ENCODE data around the gene NPC1.

NPC1 gene

DNA sequence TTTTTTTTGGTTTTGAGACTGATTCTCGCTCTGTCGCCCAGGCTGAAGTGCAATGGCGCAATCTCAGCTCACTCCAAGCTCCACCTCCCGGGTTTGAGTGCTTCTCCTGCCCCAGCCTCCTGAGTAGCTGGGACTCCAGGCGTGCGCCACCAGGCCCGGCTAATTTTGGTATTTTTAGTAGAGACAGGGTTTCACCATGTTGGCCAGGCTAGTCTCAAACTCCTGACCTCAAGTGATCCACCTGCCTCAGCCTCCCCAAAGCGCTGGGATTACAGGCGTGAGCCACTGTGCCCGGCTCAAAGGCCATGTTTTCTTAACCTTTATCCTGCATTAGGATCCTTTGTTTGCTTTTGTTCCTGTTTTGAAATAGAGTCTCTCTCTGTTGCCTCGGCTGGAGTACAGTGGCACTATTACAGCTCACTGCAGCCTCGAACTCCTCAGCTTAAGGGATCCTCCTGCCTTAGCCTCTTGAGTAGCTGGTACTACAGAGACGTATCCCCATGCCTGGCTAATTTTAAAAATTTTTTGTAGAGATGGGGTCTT lies 41.0 kb downstream of the NPC1 start:
- DNase-seq: no peak

DNA sequence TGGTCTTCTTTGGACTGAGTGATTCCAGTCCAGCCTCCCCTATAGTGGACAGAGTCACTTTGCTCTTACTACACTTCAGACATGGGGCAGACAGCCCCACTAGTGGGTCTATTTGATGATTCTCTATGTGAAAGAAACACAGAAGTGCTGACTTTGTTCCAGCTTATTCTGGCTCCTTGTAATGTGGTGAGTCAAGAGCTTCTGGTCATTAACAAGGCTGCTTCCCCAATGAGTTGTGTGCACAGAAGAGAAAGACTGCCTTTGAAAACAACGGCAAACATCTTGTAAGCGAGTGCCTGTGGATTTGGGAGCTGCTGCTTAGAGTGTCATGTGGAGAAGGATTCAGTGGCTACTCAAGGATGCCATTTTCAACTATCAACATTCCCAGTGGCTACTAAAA lies 43.8 kb downstream of the NPC1 start:
- DNase-seq: no peak

DNA sequence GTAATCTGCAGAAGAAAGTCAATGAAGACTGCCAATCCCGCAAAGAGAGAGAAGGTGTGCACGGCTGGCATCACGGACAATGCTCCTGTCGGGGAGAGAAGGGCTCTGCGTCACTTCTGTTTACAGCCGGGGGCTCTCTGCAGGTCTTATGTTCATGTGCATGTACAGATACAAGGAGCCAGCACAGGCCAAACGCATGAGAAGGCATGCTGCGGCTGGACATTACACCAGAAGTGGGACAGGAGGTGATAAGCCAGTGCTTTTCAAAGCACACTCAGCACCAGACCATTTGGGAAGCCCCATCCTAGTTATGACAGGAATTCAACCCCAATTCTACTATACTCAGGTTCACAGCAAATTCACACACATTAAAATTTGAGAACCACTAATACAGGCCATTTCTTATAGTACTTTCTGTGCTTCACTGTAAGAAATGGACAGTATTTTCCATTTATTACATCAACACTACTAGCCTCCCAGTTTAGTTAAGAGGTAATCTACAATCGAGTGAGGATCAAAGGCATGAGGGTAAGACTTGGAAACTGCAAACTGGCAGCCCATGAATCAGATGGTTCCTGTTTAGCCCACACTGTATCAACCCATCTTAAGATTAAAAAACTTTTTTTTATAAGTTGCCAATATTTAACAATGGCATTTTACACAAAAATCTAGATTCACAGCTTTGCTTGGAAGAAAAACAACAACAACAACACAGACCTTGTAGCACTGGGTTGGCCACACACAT lies 44.8 kb downstream of the NPC1 start:
- DNase-seq: no peak

DNA sequence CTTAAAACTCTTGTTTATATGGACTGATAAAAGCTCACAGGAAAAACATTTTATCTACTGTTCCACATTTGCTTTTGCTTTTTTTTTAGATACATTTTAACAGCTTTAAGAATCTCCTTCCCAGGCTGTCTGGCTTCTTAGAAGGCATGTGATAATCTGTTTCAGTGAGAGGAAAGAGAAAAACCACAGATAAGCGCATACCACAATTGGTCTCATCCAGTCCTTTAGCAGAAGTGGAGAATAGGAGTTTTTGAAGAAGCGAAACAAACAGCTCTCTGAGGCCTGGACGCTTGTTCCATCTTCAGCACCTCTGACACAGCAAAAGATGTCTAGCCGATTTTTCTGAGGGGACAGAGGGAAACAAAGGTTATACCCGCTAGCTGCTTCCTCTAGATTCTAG lies 45.4 kb downstream of the NPC1 start:
- DNase-seq: no peak

DNA sequence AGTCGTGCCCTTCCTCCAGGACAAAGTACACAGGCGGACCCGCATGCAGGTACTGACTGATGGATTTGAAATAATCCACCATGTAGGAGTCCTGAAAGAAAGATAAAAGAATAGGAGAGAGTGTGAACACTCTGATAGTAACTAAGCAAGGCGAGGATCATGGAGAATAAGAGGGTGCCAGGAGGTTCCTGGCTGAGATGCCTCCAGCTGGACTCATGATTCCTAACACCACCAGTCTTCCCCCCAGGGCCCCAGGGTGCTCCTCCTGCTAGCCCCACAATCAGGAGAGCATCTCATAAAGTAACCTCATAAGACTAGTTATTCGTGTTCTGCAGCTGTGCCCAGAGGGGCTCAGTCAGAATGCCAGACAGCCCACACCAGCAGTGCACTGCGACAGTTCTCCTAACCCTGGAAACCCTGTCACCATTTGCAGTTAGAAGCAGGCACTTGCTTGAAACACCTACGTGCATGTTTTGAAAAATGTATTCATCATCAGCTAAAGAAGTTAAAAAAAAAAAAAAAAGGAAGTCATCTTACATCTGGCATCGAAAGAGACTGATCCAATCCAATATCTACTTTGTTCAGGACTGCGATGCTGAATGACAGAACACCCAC lies 46.3 kb downstream of the NPC1 start:
- DNase-seq: no peak

DNA sequence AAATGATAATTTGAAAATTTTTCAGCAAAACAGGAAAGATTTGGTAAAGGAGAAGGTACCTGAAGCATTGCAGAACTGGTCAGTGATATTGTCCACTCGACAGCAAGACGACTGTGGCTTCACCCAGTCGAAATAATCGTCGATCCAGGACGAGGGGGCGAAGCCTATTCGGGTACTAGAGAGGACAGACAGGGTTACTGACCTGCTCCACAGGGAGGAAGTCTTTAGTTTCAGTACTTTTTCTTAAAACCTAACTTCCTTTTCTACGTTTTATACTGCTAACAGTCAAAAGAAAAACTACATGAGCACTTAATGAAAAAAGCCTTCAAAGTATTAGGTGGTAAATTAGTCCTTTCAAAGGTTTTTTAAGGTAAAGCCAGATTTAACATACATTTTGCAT lies 47.0 kb downstream of the NPC1 start:
- DNase-seq: no peak

DNA sequence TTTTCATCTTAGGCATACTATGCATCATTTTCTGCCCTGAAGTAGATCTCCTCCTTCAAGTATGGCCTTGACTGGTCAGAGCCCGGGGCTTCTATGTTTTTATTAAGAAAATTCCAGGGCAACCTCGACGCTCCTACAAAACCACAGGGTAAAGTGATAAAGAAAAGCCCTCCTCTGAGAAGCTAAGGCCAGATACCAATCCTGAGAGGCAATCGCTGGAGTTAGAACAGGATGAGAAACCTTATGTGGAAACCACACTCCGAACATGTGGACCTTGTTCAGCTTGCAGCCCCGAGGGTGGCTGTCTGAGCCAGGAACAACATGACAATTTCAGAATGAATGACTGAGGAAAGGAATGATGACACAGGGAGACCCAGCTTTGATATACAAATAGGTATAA lies 47.4 kb downstream of the NPC1 start:
- no peak for DNase-seq

DNA sequence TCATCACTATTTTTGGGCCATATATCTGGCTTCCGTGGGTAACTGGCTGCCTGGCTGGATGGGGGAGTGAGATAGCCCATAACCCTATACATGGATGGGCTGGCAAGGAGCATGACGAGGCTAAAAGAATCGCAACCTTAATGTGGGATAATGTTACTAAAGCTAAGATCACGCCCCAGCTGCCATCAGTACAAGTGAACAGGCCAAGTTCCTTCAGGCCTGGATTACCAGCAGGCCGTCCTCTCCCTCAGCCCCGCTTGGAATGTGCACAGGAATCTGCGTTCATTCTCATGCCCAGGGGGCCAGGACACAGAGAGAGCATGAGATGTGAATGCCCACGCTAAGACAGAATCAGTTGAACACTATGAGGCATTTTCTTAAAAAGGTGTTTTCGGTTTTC lies 48.3 kb downstream of the NPC1 start:
- no peak for DNase-seq

DNA sequence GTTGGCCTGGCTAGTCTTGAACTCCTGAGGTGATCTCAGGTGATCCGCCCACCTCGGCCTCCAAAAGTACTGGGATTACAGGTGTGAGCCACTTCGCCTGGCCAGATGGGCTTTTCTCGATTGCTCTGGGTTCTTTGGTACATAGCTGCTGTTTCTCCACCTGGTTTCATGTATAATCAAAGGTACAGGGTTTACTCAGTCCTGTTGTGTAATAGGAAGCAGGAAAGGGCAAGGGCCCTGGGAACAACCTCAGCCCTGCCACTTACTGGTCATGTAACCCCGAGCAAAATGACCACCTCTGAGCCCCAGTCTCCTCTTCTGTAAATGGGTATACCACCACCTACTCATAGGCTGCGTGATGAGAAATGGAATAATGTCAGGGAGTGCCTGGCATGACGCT lies 49.0 kb downstream of the NPC1 start:
- DNase-seq: no peak

DNA sequence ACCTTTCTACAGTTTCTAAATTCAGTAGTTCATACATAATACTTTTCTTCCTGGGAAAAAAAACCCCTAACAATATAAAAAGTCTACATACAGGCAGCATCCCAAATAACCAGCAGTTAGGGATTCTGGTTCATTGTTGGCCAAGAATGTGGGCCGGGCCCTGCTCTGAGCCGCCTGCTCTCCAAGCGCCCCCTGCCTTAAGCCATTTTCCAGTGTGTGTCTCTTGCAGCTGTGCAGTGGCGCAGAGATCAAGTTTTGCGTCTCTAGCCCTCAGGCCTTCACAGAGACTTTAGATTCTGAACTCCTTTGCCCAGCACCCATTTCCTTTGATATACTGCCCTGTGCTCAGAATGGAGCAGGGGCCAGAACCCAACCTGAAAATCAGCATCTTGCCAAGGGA lies 50.1 kb downstream of the NPC1 start:
- DNase-seq: peak; percentile 46

DNA sequence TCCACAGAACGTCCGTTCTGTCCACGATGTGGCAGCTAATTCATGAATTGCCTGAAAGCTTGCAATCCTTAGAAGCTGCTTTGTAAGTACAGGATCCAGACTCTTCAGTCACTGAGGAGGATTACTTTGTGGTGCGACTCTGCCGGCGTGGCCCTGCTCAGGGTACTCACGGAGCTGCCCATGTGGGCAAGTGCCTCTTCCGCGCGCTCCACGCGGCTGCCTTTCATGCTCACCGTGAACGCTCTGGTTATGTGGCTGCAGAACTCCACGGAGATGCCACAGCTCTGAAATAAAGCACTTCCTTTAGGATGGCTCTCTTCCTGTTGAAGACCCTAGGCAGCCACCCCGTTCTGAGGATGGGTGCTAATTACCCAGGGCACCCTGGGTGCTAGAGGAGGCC lies 52.0 kb downstream of the NPC1 start:
- DNase-seq: no peak

DNA sequence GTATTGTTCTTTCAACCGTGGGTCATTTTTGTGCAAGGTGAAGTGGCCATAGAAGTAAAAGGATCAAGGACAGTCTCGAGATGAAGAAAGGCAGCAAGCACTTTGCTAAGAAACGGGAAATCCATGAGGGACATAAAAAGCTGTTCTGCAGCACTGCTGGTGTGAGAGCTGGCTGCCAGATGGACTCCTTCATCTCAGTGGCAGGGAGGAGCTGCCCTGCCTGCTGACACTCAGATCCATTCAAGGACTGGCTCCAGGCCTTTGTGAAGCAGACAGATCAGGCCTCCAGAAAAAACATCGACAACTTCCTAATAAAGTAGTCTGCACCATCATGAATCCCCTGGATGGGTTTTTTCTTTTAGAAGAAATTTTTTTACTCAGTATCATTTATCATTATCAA lies 53.5 kb downstream of the NPC1 start:
- no peak for DNase-seq

DNA sequence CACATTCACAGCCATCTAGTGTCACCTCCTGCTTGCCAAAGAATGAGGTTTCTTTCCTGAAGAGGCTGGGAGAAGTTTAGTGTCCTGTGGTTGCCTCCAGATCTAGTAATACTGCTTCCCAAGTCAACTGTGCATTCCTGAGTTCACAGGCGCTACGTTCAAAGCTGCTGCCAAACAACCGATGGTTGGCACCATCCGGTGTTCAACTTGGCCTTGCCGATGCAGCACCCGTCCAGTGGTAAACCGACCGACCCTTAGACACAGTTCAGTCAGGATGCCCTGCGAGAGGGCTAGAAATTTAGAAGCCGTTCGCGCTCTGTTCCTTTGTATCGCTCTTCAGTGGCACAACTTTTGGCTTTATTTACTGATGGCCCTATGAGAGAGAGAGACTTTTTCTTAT lies 54.4 kb downstream of the NPC1 start:
- no peak for DNase-seq

DNA sequence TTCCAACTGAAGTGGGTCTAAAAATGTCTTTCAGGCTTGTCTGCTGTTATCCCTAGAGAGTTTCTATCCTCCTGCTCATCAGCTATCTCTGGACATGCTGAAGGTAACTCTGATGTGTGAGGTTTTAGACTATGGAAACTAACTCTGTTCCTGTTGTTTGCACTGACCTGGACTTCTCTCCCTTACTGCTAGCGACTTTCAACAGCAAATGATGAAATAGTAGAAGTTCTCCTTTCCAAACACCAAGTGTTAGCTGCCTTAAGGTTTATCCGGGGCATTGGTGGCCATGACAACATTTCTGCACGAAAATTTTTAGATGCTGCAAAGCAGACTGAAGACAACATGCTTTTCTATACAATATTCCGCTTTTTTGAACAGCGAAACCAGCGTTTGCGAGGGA lies 56.1 kb downstream of the NPC1 start:
- DNase-seq: no peak

DNA sequence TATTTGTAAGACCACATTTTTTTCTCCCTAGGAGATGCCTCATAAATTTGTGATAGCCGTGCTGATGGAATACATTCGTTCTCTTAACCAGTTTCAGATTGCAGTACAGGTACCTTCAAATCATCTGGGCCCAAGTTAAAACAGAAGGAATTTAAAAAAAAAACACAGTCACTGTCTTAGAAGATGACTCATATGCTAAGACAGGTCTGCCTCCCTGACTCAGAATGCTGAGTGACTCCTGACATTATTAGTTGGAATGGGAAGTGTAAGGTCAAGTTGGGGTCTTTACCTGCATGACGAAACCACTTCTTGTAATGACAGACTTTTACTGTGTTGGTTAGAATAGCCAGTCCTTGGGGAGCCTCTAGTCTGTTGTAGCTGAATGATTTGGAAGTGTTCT lies 56.7 kb downstream of the NPC1 start:
- no peak for DNase-seq

DNA sequence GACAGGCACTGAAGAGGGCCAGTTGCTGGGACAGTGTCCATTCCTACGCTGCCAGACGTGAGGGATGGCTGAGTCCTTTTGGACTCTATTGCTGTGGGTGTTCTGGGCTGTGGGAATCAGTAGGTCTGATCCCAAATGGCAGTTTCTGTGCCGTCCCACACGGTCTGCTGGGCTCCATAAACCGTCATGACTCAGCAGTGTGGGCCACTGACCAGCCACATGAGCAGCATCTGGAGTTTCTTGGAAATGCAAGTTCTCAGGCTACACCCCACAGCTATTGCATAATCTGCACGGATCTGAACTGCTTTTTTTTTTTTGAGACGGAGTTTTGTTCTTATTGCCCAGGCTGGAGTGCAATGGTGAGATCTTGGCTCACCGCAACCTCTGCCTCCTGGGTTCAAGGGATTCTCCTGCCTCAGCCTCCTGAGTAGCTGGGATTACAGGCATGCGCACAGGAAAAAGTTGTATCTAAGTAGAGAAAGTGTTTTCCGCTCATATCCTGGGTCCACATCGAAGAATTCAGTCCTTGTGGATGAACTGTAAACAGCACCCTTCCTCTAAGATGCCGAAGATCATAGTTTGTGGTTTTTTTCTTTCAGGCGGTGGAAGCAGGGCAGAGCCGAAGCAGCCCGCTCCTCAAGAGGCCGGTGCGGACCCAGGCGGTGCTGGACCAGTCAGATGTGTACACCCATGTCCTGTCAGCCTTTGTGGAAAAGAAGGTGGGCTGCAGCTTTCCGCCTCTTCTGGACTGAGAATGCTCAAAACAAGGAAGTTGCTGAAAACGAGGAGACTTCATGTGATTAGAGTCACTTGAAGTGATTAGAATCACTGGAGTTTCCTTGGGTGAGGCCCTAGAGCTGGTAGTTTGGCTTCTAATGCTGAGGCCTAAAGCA lies 57.5 kb downstream of the NPC1 start:
- DNase-seq: no peak

DNA sequence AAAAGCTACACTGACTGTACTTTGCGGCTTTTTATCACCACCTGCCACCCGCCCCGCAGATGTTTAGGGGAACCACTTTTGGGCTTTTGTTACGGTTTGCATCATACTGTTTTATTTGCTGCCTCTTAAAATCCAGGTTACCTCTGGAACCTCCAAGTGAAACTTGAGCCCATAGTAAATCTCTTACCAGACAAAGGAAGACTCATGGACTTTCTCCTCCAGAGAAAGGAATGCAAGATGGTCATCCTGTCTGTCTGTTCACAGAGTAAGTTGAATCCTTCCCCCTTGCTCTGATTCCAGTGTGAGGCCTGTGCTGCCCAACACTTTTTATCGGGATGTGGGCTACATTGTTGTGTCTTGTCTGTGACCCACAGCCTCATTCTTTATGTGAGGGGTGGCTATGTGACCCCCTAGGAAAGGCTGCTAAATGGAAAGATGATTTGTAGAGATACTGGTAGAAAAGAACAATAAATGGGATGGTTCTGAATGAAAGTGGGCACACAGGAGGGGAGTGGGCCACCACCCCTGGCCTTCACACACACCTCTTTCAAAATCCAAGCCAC lies 59.7 kb downstream of the NPC1 start:
- DNase-seq: no peak

DNA sequence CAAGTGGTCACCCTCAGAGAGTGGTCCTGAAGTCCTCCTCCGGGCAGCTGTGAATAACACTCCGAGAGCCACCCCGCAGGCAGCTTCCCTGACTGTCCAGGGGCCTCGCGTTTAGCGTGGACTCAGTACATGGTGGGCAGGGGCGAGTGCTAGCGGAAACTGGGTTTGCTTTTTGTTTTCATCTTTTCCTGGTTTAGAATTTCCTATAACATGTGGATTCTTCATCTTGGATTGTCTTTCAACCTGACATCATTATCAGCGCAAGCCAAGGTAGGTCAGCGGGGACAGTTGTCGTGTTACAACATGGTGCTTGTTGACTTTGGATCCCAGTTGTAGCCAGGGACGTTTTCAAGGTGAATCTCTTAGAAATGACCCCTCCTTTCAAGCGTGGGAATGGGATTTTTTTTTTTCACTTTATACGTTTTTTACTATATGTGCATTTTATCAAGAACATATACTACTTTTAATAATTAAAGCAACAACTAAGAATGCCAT lies 62.0 kb downstream of the NPC1 start:
- DNase-seq: no peak

DNA sequence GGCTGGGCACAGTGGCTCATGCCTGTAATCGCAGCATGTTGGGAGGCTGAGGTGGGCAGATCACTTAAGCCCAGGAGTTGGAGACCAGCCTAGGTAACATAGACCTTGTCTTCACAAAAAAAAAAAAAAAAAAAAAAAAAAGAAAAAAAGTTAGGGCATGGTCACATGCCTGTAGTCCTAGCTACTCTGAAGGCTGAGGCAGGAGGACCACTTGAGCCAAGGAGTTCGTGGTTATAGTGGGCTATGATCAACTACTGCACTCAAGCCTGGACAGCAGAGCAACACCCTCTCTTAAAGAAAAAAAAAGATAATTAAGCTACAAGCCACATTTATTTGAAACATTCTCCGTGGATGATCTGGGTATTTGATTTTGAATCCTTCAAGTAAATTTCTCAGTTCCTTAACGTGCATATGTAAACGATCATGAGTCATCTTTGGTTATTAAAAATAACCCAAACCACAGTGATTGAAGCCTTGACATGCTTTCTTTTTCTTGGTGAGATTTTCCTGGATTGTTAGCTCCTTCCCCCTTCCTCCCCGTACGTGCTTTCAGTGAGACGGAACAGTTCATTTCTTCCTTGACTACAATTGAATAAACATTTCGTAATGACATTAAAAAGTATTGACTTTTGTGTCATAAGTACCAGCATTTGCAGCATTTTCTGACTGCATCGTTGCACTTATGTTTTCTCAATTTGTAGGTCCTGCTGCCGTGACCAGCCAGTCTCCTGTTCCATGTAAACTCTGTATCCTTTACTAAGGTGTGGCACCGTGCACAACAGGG lies 62.7 kb downstream of the NPC1 start:
- DNase-seq: no peak

DNA sequence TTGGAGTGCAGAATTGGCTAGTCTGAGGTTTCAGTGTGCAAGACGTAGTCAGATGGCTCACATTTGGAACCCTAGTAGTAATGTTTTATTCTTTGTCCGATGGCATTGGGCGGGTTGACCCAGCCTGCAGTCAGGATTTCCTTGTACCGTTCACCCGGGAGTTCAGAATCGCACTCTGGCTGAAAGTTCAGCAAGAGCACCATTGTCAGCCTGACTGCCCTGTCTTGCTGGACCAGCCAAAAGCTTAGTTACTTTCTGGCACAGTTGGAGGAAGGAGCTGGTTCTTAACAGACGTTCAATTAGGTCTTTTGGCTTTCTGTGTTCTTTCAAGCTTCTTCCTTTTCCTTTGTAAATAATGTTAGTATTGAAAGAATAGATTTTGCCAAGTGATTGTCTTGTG lies 64.4 kb downstream of the NPC1 start:
- no peak for DNase-seq

DNA sequence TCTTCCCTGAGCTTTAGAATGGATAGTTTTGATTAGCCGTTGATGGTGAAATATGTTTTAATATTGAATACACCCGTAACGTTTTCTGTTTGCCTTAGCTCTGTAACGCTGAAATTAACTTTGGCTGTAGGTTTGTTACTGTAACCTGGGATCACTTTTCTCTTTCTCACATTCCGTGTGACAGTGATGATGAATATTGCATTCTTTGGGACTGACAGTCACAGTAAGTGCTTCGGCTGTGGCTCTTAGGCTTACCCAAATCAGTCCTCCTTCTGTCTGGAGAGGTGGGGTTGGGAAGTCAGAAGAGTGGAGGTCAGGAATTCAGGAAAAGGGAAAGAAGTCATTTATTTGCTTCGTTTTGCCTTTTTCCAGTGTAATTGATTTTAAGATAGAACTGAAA lies 65.0 kb downstream of the NPC1 start:
- DNase-seq: no peak

DNA sequence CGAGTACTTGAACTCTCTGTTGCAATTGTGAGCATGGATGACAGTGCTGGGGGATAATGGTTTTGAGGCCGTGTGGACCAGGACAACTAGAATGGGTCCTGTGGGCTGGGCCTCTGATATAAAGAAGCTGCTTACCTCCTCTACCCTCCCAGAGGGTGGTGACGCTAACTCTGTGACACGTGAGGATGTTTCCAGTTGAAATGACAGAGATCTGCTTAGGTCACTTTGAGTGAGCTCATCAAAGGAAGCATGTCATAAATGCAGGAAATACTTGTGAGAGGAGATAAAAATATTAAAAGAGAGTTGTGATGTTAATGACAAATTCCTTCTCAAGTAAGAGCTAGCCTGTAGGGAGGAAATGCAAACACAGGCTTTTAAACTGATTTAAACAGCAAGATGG lies 66.6 kb downstream of the NPC1 start:
- DNase-seq: no peak

All from left hindlimb (tissue), 1 donor.